IPS DF 6.9 (cell line): ENCODE results near the gene BACE1-AS.

ENCODE experiments used
- DNase-seq: peaks from one replicate; pipeline ENCODE4 v3.0.0-alpha.2; 2013; ENCODE audit warnings: low read depth, low spot score
- H3K27ac ChIP-seq: one replicate; pipeline ENCODE4 v1.5.1; 2013; ENCODE audit warnings: low read length, control low read depth
- H3K27me3 ChIP-seq: 2 replicates; pipeline ENCODE4 v1.6.1; 2013; ENCODE audit warnings: mild to moderate bottlenecking, low read length; ENCODE audit not compliant: control insufficient read depth, insufficient read depth
- H3K36me3 ChIP-seq: 2 replicates; pipeline ENCODE4 v1.6.1; 2013; ENCODE audit warnings: low read length; ENCODE audit not compliant: control insufficient read depth, insufficient read depth
- H3K4me1 ChIP-seq: 2 replicates; pipeline ENCODE4 v1.6.1; 2013; ENCODE audit warnings: low read length; ENCODE audit not compliant: control insufficient read depth, insufficient read depth
- H3K4me3 ChIP-seq: 2 replicates; pipeline ENCODE4 v1.5.1; 2013; ENCODE audit warnings: mild to moderate bottlenecking, low read length
- H3K9me3 ChIP-seq: 2 replicates; pipeline ENCODE4 v1.6.1; 2013; ENCODE audit warnings: low read length, inconsistent platforms; ENCODE audit not compliant: control insufficient read depth, insufficient read depth
- WGBS: extraction: QIAGEN DNeasy Blood & Tissue Kit; methylation state at CpG from one replicate; pipeline ENCODE4 v1.1.7; 2013; ENCODE audit warnings: mixed read lengths, missing lambda C conversion rate; ENCODE audit not compliant: insufficient read length, insufficient coverage; 5-methylcytosine and 5-hydroxymethylcytosine counted together

The BACE1-AS gene

GRCh38 chr11:117337076-117337475, 45.9 kb downstream of the BACE1-AS start:
- H3K4me1 ChIP-seq, result no peaks in the 10 kb centered on the region
- H3K27ac ChIP-seq, result no peak overlapping the region
- WGBS, result no CpG with 5 or more reads among the region's 4 CpGs
- no peaks in the 10 kb centered on the region for H3K27me3 ChIP-seq
- no peaks in the 10 kb centered on the region for H3K36me3 ChIP-seq
- no peak for DNase-seq
- H3K9me3 ChIP-seq, result no peaks in the 10 kb centered on the region
- no peak overlapping the region for H3K4me3 ChIP-seq
